HepG2 (cell line): ENCODE measurements around the gene IQSEC1.

Experiments used
- ATAD3A ChIP-seq: sonication (generic); formaldehyde crosslinking; IDR thresholded peaks from 2 replicates; pipeline ENCODE4 v1.4.0; 2020; ENCODE audit warnings: missing genetic modification reagents
- ATF7 ChIP-seq, 2 experiments: fragments of 450-650 bp in 1 of 2; sonication (generic) in 1 of 2; formaldehyde crosslinking in 1 of 2; IDR thresholded peaks; 2 replicates each; pipeline versions ENCODE4 v1.4.0 to v1.6.1; 2016 to 2020; ENCODE audit warnings: antibody characterized with exemption in 1 of 2, mild to moderate bottlenecking in 1 of 2, missing genetic modification reagents in 1 of 2
- EP300 ChIP-seq, 3 experiments: sonication (generic) in 1 of 3; formaldehyde crosslinking in 1 of 3; IDR thresholded peaks; 2 replicates each; pipeline versions ENCODE4 v1.5.1 to v1.6.1; 2011 to 2020; ENCODE audit warnings: low read depth in 2 of 3, low read length in 2 of 3, borderline replicate concordance in 1 of 3, improper control_type of control experiment in 1 of 3, mild to moderate bottlenecking in 1 of 3, missing genetic modification reagents in 1 of 3, moderate library complexity in 1 of 3
- ETS1 ChIP-seq: sonication (generic); formaldehyde crosslinking; IDR thresholded peaks from 2 replicates; pipeline ENCODE4 v1.4.0; 2020; ENCODE audit warnings: missing genetic modification reagents
- EZH2 ChIP-seq: conservative IDR thresholded peaks from 2 replicates; pipeline ENCODE4 v1.6.1; 2012; ENCODE audit warnings: mild to moderate bottlenecking, low read depth, low read length, moderate library complexity
- POLR2A ChIP-seq, 2 experiments: IDR thresholded peaks; 2 replicates each; pipeline ENCODE4 v1.6.1; 2011; ENCODE audit warnings: low read depth in 2 of 2, low read length in 2 of 2, mild to moderate bottlenecking in 1 of 2, moderate library complexity in 1 of 2; ENCODE audit not compliant: insufficient read depth in 1 of 2
- YY1 ChIP-seq: IDR thresholded peaks from 2 replicates; pipeline ENCODE4 v1.6.1; 2011; ENCODE audit warnings: low read length, low read depth, moderate library complexity, mild to moderate bottlenecking; ENCODE audit not compliant: insufficient read depth, insufficient replicate concordance
- ZBTB34 ChIP-seq: sonication (generic); formaldehyde crosslinking; IDR thresholded peaks from 2 replicates; pipeline ENCODE4 v1.8.0; 2022; ENCODE audit warnings: mild to moderate bottlenecking, missing genetic modification reagents
- ZKSCAN8 ChIP-seq: IDR thresholded peaks from 2 replicates; pipeline ENCODE4 v1.6.1; 2016; ENCODE audit warnings: borderline replicate concordance, missing genetic modification reagents, missing compliant biosample characterization
- ZNF318 ChIP-seq: sonication (generic); formaldehyde crosslinking; IDR thresholded peaks from 2 replicates; pipeline ENCODE4 v1.4.0; 2020; ENCODE audit warnings: mild to moderate bottlenecking, missing genetic modification reagents
- TF ChIP-seq, protein P1 (sequence below), 2 experiments: IDR thresholded peaks; 2 replicates each; pipeline ENCODE4 v1.6.1; 2011 to 2012; ENCODE audit warnings: low read length in 2 of 2, borderline replicate concordance in 1 of 2, low read depth in 1 of 2, mild to moderate bottlenecking in 1 of 2, moderate library complexity in 1 of 2

DNA sequence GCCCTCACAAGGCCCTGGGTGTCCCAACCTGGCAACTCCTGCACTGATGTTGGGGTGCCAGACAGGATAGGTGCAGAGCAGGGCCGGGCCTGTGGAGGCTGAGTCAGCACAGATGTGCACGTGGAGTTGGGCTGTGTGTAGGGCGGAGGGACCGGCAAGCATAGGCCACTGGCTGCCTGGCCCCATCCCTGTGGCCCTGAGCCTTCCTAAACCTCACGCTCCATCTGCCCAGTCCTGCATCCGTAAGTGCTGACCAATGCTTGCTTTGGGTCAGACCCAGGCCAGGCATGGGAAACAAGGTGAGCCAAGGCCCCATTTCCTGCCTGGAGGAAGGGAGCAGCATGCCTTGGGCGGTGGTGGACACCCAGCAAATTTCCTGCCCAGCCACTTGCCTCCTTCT is 5.8 kb upstream of the IQSEC1 start:
- TF ChIP-seq ZNF318 (CRISPR knock-in tag) (no peak), YY1 (no peak), EP300 (IDR thresholded peaks at IDR 0.05; ENCODE audit: low read depth in 2 of 2, low read length in 2 of 2) (no peak), EP300 (CRISPR knock-in tag; IDR thresholded peaks at IDR 0.05; ENCODE audit: borderline replicate concordance) (no peak), ETS1 (CRISPR knock-in tag) (no peak), EZH2 (no peak), ZKSCAN8 (CRISPR knock-in tag) (no peak), ATAD3A (CRISPR knock-in tag) (no peak), POLR2A (IDR thresholded peaks at IDR 0.05; ENCODE audit: insufficient read depth in 1 of 2, low read depth in 2 of 2, low read length in 2 of 2) (no peak), ZBTB34 (CRISPR knock-in tag) (no peak), ATF7 (IDR thresholded peaks at IDR 0.05) (no peak), ATF7 (CRISPR knock-in tag; IDR thresholded peaks at IDR 0.05) (no peak)
- TF ChIP-seq, protein P1, sequence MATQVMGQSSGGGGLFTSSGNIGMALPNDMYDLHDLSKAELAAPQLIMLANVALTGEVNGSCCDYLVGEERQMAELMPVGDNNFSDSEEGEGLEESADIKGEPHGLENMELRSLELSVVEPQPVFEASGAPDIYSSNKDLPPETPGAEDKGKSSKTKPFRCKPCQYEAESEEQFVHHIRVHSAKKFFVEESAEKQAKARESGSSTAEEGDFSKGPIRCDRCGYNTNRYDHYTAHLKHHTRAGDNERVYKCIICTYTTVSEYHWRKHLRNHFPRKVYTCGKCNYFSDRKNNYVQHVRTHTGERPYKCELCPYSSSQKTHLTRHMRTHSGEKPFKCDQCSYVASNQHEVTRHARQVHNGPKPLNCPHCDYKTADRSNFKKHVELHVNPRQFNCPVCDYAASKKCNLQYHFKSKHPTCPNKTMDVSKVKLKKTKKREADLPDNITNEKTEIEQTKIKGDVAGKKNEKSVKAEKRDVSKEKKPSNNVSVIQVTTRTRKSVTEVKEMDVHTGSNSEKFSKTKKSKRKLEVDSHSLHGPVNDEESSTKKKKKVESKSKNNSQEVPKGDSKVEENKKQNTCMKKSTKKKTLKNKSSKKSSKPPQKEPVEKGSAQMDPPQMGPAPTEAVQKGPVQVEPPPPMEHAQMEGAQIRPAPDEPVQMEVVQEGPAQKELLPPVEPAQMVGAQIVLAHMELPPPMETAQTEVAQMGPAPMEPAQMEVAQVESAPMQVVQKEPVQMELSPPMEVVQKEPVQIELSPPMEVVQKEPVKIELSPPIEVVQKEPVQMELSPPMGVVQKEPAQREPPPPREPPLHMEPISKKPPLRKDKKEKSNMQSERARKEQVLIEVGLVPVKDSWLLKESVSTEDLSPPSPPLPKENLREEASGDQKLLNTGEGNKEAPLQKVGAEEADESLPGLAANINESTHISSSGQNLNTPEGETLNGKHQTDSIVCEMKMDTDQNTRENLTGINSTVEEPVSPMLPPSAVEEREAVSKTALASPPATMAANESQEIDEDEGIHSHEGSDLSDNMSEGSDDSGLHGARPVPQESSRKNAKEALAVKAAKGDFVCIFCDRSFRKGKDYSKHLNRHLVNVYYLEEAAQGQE (IDR thresholded peaks at IDR 0.05; ENCODE audit: borderline replicate concordance in 1 of 2, low read depth in 1 of 2, low read length in 2 of 2): no peak
